ENCODE measurements around the gene HOOK2. TPM values are rescaled to one million over a fixed set of nuclear protein-coding genes. Genes with fewer than 3 reads are reported as not detected.
A peak's percentile ranks its signal among the peaks of the same experiment; 100 is the strongest.
"Not testable (repeated sequence)": the region's sequence is repeated elsewhere in the genome, so short reads cannot be mapped to it uniquely, and the experiment has no call there.

Gene HOOK2
- total and polyA plus RNA-seq, 7 experiments from 2014 or later = 4.0 to 37.5 (median 20.1) TPM

DNA sequence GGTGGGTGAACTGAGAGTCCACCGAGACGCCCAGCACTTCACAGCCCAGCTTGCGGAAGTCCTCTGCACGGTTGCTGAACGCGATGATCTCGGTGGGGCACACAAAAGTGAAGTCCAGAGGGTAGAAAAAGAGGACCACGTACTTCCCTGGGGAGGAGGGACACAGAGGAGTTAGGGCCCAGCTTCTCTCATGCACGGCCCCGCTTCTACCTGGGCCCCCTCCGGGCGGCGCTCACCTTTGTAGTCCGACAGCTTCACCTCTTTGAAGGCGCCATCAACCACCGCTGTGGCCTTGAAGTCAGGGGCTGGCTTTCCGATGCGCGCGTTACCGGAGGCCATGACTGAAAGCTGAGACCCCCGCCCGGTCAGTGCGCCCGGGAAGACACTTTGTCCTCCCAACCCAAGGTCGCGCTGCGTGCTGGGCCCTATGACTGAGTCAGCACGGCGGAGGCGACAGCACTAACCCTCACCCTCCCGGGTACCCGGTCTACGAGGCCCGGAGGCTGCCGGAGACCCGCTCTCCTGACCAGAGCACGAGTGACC, 25.6 kb upstream of the HOOK2 start:
- Mint-ChIP-seq H3K4me1 (peaks cover 14 to 33% (median 31%) of the 10 kb centered on the region in 7 donors), H3K27ac (peak overlapping the region; percentile 59 to 88 (median 76)), H3K9me3 (no peaks in the 10 kb centered on the region), H3K27me3 (peaks cover 0 to 6% (median 0%) of the 10 kb centered on the region in 5 donors), H3K4me3 (peak overlapping the region; percentile 85 to 92 (median 88)), H3K36me3 (peaks cover 0 to 9% (median 0%) of the 10 kb centered on the region in 5 donors)
- no peaks in the 10 kb centered on the region for H3K27me3 ChIP-seq (ENCODE audit: control insufficient read depth in 2 of 2, insufficient read depth in 2 of 2, low read length in 2 of 2)
- H3K4me1 ChIP-seq (ENCODE audit: control insufficient read depth in 2 of 2, insufficient read depth in 2 of 2, low read length in 2 of 2) = peaks cover 16 to 20% of the 10 kb centered on the region in 2 donors
- ChIA-PET CTCF (interaction anchor here (0.9 to 9.8 kb wide), 5 partner anchors 9 to 47 kb away, joined by 3 to 169 read pairs (median 8); partner anchors contain the start of gene HOOK2), POLR2A (interaction anchor here (0.6 to 5.1 kb wide), 8 partner anchors 9 to 186 kb away, joined by 3 to 31 read pairs (median 6); partner anchors contain the start of genes GET3 and JUNB)
- H3K4me3 ChIP-seq (ENCODE audit: low read length) = peak overlapping the region; percentile 88
- DNase-seq = peak in 1 of 9 donors; percentile 47
- H3K27ac ChIP-seq (ENCODE audit: low read depth, low read length) = peak overlapping the region; percentile 86
- H3K36me3 ChIP-seq (ENCODE audit: control insufficient read depth in 2 of 3, insufficient read depth in 3 of 3, low read length in 3 of 3) = peaks cover 0 to 28% (median 5%) of the 10 kb centered on the region in 3 experiments
- ATAC-seq = no peak
- H3K9me3 ChIP-seq (ENCODE audit: control insufficient read depth in 2 of 3, low read length in 3 of 3) = no peaks in the 10 kb centered on the region
- intact Hi-C loops (cut with micrococcal nuclease) = loop anchor here (2.0 to 5.0 kb wide), 2 partner anchors 36 to 66 kb away; partner anchors contain the start of genes MAST1 (in 1 of the 2) and TRIR (in 1 of the 2)

DNA sequence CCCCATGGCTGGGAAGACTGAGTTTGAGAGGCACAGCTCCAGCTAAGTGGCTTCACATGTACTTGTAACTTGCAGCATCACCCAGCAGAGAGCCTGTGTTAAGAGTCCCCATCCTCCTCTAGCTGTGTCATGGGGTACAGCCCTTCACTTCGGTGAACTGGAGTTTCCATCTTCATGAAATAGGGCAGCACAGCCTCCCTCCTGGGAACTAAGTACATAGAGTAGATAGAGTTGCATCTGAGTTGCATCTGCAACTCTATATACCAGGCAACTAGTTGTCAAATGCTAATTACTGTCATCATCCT, 25.1 kb upstream of the HOOK2 start:
- intact Hi-C loops (cut with micrococcal nuclease) = loop anchor here (2.0 to 5.0 kb wide), 2 partner anchors 37 to 66 kb away; partner anchors contain the start of genes MAST1 (in 1 of the 2) and TRIR (in 1 of the 2)
- ATAC-seq (no peak), DNase-seq (no peak)
- peaks cover 0 to 6% (median 0%) of the 10 kb centered on the region in 5 donors for H3K27me3 Mint-ChIP-seq
- peak overlapping the region; percentile 30 to 82 (median 75) for H3K27ac Mint-ChIP-seq
- Histone ChIP-seq H3K9me3 (ENCODE audit: control insufficient read depth in 2 of 3, low read length in 3 of 3) (no peaks in the 10 kb centered on the region), H3K4me1 (ENCODE audit: control insufficient read depth in 2 of 2, insufficient read depth in 2 of 2, low read length in 2 of 2) (peaks cover 13 to 23% of the 10 kb centered on the region in 2 donors), H3K36me3 (ENCODE audit: control insufficient read depth in 2 of 3, insufficient read depth in 3 of 3, low read length in 3 of 3) (peaks cover 0 to 28% (median 5%) of the 10 kb centered on the region in 3 experiments), H3K27me3 (ENCODE audit: control insufficient read depth in 2 of 2, insufficient read depth in 2 of 2, low read length in 2 of 2) (no peaks in the 10 kb centered on the region), H3K4me3 (ENCODE audit: low read length) (peak overlapping the region; percentile 88), H3K27ac (ENCODE audit: low read depth, low read length) (peak overlapping the region; percentile 86)
- H3K9me3 Mint-ChIP-seq = no peaks in the 10 kb centered on the region
- ChIA-PET CTCF (interaction anchor here (0.9 to 9.8 kb wide), 4 partner anchors 8 to 47 kb away, joined by 6 to 169 read pairs (median 60); partner anchors contain the start of gene HOOK2), POLR2A (interaction anchor here (0.6 to 5.1 kb wide), 9 partner anchors 8 to 185 kb away, joined by 3 to 31 read pairs (median 5); partner anchors contain the start of genes GET3 and JUNB)
- H3K4me1 Mint-ChIP-seq = peaks cover 20 to 38% (median 33%) of the 10 kb centered on the region in 7 donors
- peak overlapping the region; percentile 85 to 92 (median 88) for H3K4me3 Mint-ChIP-seq
- peaks cover 0 to 9% (median 0%) of the 10 kb centered on the region in 5 donors for H3K36me3 Mint-ChIP-seq

DNA sequence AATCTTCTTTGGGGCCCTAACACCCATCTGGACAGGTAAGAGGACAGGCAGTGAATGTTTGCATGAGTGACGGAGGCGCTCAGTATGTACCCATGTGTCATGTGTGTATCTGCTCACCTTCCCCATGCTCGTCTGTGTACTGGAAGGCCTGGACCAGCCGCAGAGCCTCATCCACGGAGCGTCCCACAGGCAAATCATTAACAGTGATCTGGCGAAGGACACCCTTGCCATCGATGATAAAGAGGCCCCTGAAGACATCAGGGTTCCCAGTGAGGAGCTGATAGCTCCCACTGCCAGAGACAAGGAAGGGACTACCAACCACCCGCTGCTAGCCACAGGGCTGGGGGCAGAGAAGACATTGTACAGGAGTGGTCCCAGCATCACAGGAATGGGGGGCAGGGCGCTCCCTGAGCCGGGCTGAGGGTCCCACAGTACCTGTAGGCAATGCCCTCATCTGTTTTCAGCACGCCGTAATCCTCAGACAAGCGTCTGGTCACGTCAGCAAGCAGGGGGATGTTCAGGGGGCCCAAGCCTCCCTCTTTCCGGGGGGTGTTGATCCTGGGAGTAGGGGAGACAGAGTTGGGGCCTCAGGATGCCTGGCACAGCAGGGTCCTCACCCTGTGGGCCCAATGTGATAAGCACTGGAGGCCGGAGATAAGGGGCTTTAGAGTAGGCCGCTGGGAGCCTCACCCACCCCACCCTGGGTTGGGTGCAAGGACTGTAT, 24.6 kb upstream of the HOOK2 start:
- peaks cover 0 to 9% (median 0%) of the 10 kb centered on the region in 5 donors for H3K36me3 Mint-ChIP-seq
- ATAC-seq = no peak
- H3K27ac ChIP-seq (ENCODE audit: low read depth, low read length) = peak overlapping the region; percentile 86
- POLR2A ChIA-PET = interaction anchor here (0.6 to 5.1 kb wide), 10 partner anchors 8 to 185 kb away, joined by 3 to 31 read pairs (median 4); partner anchors contain the start of genes GET3 and JUNB
- peak overlapping the region; percentile 88 for H3K4me3 ChIP-seq (ENCODE audit: low read length)
- H3K27me3 Mint-ChIP-seq = peaks cover 0 to 6% (median 0%) of the 10 kb centered on the region in 5 donors
- H3K4me1 Mint-ChIP-seq = peaks cover 20 to 40% (median 33%) of the 10 kb centered on the region in 7 donors
- no peaks in the 10 kb centered on the region for H3K9me3 ChIP-seq (ENCODE audit: control insufficient read depth in 2 of 3, low read length in 3 of 3)
- DNase-seq = no peak
- peak overlapping the region; percentile 42 to 92 (median 88) for H3K4me3 Mint-ChIP-seq
- H3K4me1 ChIP-seq (ENCODE audit: control insufficient read depth in 2 of 2, insufficient read depth in 2 of 2, low read length in 2 of 2) = peaks cover 15 to 24% of the 10 kb centered on the region in 2 donors
- H3K27me3 ChIP-seq (ENCODE audit: control insufficient read depth in 2 of 2, insufficient read depth in 2 of 2, low read length in 2 of 2) = no peaks in the 10 kb centered on the region
- no peaks in the 10 kb centered on the region for H3K9me3 Mint-ChIP-seq
- H3K36me3 ChIP-seq (ENCODE audit: control insufficient read depth in 2 of 3, insufficient read depth in 3 of 3, low read length in 3 of 3) = peaks cover 0 to 28% (median 5%) of the 10 kb centered on the region in 3 experiments
- H3K27ac Mint-ChIP-seq = peak overlapping the region in 6 of 9 donors; percentile 8 to 82 (median 48)
- intact Hi-C loops (cut with micrococcal nuclease) = loop anchor here (2.0 to 5.0 kb wide), 2 partner anchors 37 to 65 kb away; partner anchors contain the start of genes MAST1 (in 1 of the 2) and TRIR (in 1 of the 2)
- CTCF ChIA-PET = interaction anchor here (0.7 to 9.8 kb wide), 6 partner anchors 23 to 67 kb away, joined by 3 to 169 read pairs (median 24); partner anchors contain the start of gene HOOK2

DNA sequence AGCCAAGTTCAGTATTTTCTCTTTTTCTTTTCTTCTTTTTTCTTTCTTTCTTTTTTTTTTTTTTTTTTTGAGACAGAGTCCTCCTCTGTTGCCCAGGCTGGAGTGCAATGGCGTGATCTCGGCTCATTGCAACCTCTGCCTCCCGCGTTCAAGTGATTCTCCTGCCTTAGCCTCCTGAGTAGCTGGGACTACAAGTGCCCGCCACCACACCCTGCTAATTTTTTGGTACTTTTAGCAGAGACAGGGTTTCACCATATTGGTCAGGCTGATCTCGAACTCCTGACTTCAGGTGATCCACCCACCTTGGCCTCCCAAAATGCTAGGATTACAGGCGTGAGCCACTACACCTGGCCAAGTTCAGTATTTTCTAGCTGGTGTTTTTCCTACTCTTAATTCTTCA, 22.3 kb upstream of the HOOK2 start:
- not testable (repeated sequence) for H3K9me3 ChIP-seq (ENCODE audit: control insufficient read depth in 2 of 3, low read length in 3 of 3); H3K9me3 Mint-ChIP-seq; H3K4me3 ChIP-seq (ENCODE audit: low read length); H3K27ac ChIP-seq (ENCODE audit: low read depth, low read length); DNase-seq; H3K27me3 ChIP-seq (ENCODE audit: control insufficient read depth in 2 of 2, insufficient read depth in 2 of 2, low read length in 2 of 2); H3K4me3 Mint-ChIP-seq; ATAC-seq; H3K27me3 Mint-ChIP-seq
- Histone ChIP-seq H3K36me3 (ENCODE audit: control insufficient read depth in 2 of 3, insufficient read depth in 3 of 3, low read length in 3 of 3) (peaks cover 0 to 35% (median 5%) of the 10 kb centered on the region in 3 experiments), H3K4me1 (ENCODE audit: control insufficient read depth in 2 of 2, insufficient read depth in 2 of 2, low read length in 2 of 2) (peaks cover 24 to 34% of the 10 kb centered on the region in 2 donors)
- Mint-ChIP-seq H3K4me1 (peaks cover 25 to 48% (median 43%) of the 10 kb centered on the region in 7 donors), H3K36me3 (peaks cover 0 to 14% (median 0%) of the 10 kb centered on the region in 5 donors), H3K27ac (peak overlapping the region in 3 of 9 donors; percentile 1 to 12 (median 8))
- CTCF ChIA-PET = interaction anchor here (0.7 to 9.8 kb wide), 8 partner anchors 8 to 88 kb away, joined by 3 to 169 read pairs (median 3); partner anchors contain the start of genes HOOK2 and TNPO2
- intact Hi-C loops (cut with micrococcal nuclease) = loop anchor here in 1 of 2 donors (2.0 kb wide), 2 partner anchors 49 to 75 kb away; partner anchors contain the start of gene TNPO2
- POLR2A ChIA-PET = interaction anchor here (0.6 to 8.4 kb wide), 4 partner anchors 19 to 64 kb away, joined by 3 to 621 read pairs (median 4); partner anchors contain the start of gene HOOK2

DNA sequence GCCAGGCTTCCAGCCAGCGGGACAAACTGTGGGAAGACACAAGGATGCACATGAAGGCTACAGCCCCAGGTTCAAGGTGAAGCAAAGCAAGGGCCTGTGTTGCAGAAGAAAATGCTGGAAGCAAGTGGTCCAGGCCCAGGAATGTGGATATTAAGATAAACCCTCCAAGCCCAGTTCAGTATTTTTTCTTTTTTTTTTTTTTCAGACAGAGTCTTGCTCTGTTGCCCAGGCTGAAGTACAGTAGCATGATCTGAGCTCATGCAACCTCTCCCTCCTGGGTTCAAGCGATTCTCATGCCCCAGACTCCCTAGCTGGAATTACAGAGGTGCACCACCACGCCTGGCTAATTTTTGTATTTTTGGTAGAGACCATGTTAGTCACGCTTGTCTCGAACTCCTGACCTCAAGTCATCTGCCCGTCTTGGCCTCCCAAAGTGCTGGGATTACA, 21.8 kb upstream of the HOOK2 start:
- H3K4me1 Mint-ChIP-seq = peaks cover 20 to 44% (median 39%) of the 10 kb centered on the region in 7 donors
- peak overlapping the region in 4 of 9 donors; percentile 12 to 96 (median 55) for H3K27ac Mint-ChIP-seq
- Histone ChIP-seq H3K4me3 (ENCODE audit: low read length) (no peak overlapping the region), H3K36me3 (ENCODE audit: control insufficient read depth in 2 of 3, insufficient read depth in 3 of 3, low read length in 3 of 3) (peaks cover 0 to 39% (median 5%) of the 10 kb centered on the region in 3 experiments), H3K27ac (ENCODE audit: low read depth, low read length) (no peak overlapping the region), H3K4me1 (ENCODE audit: control insufficient read depth in 2 of 2, insufficient read depth in 2 of 2, low read length in 2 of 2) (peaks cover 21 to 31% of the 10 kb centered on the region in 2 donors), H3K27me3 (ENCODE audit: control insufficient read depth in 2 of 2, insufficient read depth in 2 of 2, low read length in 2 of 2) (no peaks in the 10 kb centered on the region), H3K9me3 (ENCODE audit: control insufficient read depth in 2 of 3, low read length in 3 of 3) (no peaks in the 10 kb centered on the region)
- no peak for DNase-seq
- POLR2A ChIA-PET = interaction anchor here (0.6 to 8.4 kb wide), 6 partner anchors 11 to 64 kb away, joined by 3 to 621 read pairs (median 4); partner anchors contain the start of gene HOOK2
- intact Hi-C loops (cut with micrococcal nuclease) = loop anchor here in 1 of 2 donors (2.0 kb wide), 2 partner anchors 50 to 74 kb away; partner anchors contain the start of gene TNPO2
- CTCF ChIA-PET = interaction anchor here (0.6 to 9.8 kb wide), 11 partner anchors 8 to 109 kb away, joined by 3 to 169 read pairs (median 3); partner anchors contain the start of genes HOOK2 and TNPO2
- H3K9me3 Mint-ChIP-seq = peaks cover 0 to 14% (median 0%) of the 10 kb centered on the region in 11 donors
- peaks cover 0 to 15% (median 0%) of the 10 kb centered on the region in 5 donors for H3K36me3 Mint-ChIP-seq
- peaks cover 0 to 2% (median 0%) of the 10 kb centered on the region in 5 donors for H3K27me3 Mint-ChIP-seq
- H3K4me3 Mint-ChIP-seq = no peak overlapping the region
- no peak for ATAC-seq

All from naive thymus-derived CD4-positive, alpha-beta T cell (primary cell).